ENCODE results near the gene GLYR1.

DNA sequence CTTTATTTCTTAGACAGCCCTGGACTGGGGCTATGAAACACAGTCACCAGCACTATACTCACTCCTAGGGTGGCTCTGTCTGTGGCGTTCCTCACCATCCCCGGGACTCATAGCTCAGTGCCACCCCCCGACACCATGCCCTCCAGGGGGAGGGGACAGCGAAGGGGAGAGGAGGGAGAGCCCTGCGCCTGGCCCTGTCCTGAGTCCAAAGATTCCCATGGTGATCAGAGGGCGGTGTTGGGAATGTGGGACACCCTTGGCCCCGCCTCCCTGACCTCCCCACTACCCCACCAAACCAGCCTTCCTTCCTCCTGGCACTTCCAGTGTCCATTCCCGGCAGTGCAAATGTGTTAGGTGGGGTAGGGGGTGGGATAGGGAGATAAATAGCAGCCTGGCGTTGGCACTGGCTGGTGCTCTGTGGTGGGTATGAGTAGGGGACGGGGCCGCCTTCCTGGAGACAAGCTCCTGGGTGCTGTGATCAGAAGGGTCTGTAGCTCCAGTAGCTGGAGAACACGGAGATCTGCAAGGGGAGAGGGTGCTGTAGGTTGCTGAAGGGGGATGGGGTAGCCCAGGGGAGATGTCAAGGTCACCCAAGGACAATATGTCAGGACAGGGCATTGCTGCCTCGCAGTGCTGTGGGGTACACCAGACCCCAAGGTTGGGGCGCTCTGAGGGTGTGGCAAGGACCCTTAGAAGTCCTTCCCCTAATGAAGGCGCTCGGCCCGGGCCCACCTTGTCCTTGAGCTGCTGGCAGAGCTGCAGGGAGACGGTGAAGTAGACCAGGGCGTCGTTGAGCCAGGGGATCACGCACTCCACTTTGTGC lies 49.9 kb downstream of the GLYR1 start:
- TF ChIP-seq POLR2A (IDR thresholded peaks at IDR 0.05) (no peak), CTCF (IDR thresholded peaks at IDR 0.05) (no peak)
